Right atrium auricular region (tissue), 2 donors: ENCODE data around the gene NT5C3B. TPM values are rescaled to one million over a fixed set of nuclear protein-coding genes. Genes with fewer than 3 reads are reported as not detected.
"Not testable (repeated sequence)": the region's sequence is repeated elsewhere in the genome, so short reads cannot be mapped to it uniquely, and the experiment has no call there.

Source experiments
- DNase-seq: peaks from one replicate; pipeline ENCODE4 v3.0.0-alpha.2; 2019; ENCODE audit warnings: low spot score
- H3K27ac ChIP-seq, 2 donors: fragments of 200-600 bp; sonication (generic); 1 replicate in 1 of 2; 2 replicates in 1 of 2; pipeline ENCODE4 v1.5.1; 2016 to 2019
- H3K27me3 ChIP-seq, 2 donors: fragments of 200-600 bp; sonication (generic); one replicate each; pipeline versions ENCODE4 v1.5.1 to v1.6.0; 2017 to 2019
- H3K36me3 ChIP-seq: fragments of 200-600 bp; sonication (generic); one replicate; pipeline ENCODE4 v1.5.1; 2016
- H3K4me1 ChIP-seq, 2 donors: fragments of 200-600 bp; sonication (generic); one replicate each; pipeline versions ENCODE4 v1.5.1 to v1.6.0; 2017 to 2019
- H3K4me3 ChIP-seq, 2 donors: fragments of 200-600 bp; sonication (generic); 1 replicate in 1 of 2; 2 replicates in 1 of 2; pipeline ENCODE4 v1.5.1; 2017 to 2019; ENCODE audit warnings: mild to moderate bottlenecking in 1 of 2, moderate library complexity in 1 of 2
- H3K9me3 ChIP-seq, 2 donors: fragments of 200-600 bp; sonication (generic); one replicate each; pipeline ENCODE4 v1.5.1; 2019
- CTCF ChIP-seq, 2 donors: fragments of 200-600 bp; sonication (generic); IDR thresholded peaks; one replicate each; pipeline ENCODE4 v1.5.1; 2019; ENCODE audit warnings: antibody characterized with exemption in 2 of 2
- total RNA-seq, 2 donors: library from RNA; depleted of rRNA; stranded (reverse); fragments of >200 nt; gene quantifications; one replicate each; pipeline ENCODE4 v1.1.0, GENCODE V29; 2016

The NT5C3B gene
- total RNA-seq, 2 donors from 2014 or later: 27.1 to 43.3 TPM

GRCh38 chr17:41849251-41849990 lies 13.4 kb upstream of the NT5C3B start:
- DNase-seq: no peak
- Histone ChIP-seq H3K9me3 (no peaks in the 10 kb centered on the region), H3K36me3 (peaks cover 11% of the 10 kb centered on the region), H3K27me3 (no peaks in the 10 kb centered on the region), H3K27ac (no peak overlapping the region), H3K4me3 (no peak overlapping the region), H3K4me1 (no peaks in the 10 kb centered on the region)
- no peak for TF ChIP-seq CTCF (IDR thresholded peaks at IDR 0.05)

GRCh38 chr17:41848788-41849187 lies 12.8 kb upstream of the NT5C3B start:
- Histone ChIP-seq H3K4me3 (no peak overlapping the region), H3K36me3 (peaks cover 5% of the 10 kb centered on the region), H3K27me3 (no peaks in the 10 kb centered on the region), H3K4me1 (no peaks in the 10 kb centered on the region), H3K27ac (no peak overlapping the region), H3K9me3 (no peaks in the 10 kb centered on the region)
- TF ChIP-seq CTCF (IDR thresholded peaks at IDR 0.05): no peak
- DNase-seq: no peak

GRCh38 chr17:41844971-41845370 lies 8.9 kb upstream of the NT5C3B start:
- Histone ChIP-seq H3K4me3 (no peak overlapping the region), H3K36me3 (no peaks in the 10 kb centered on the region), H3K4me1 (no peaks in the 10 kb centered on the region), H3K27ac (no peak overlapping the region), H3K27me3 (no peaks in the 10 kb centered on the region), H3K9me3 (no peaks in the 10 kb centered on the region)
- DNase-seq: no peak
- TF ChIP-seq CTCF (IDR thresholded peaks at IDR 0.05): no peak

- not testable (repeated sequence) for H3K27me3 ChIP-seq, DNase-seq, H3K4me3 ChIP-seq, H3K27ac ChIP-seq, H3K36me3 ChIP-seq, H3K9me3 ChIP-seq, H3K4me1 ChIP-seq
Measured at GRCh38 chr17:41840781-41841180, 4.7 kb upstream of the NT5C3B start.

GRCh38 chr17:41839448-41839847 lies 3.4 kb upstream of the NT5C3B start:
- not testable (repeated sequence) for H3K27me3 ChIP-seq, H3K4me3 ChIP-seq, H3K36me3 ChIP-seq, DNase-seq, H3K9me3 ChIP-seq, H3K27ac ChIP-seq
- peaks cover 0 to 18% of the 10 kb centered on the region in 2 donors for H3K4me1 ChIP-seq

GRCh38 chr17:41837761-41838538 lies 1.9 kb upstream of the NT5C3B start, which contains the start of gene KLHL10:
Gene KLHL10, plus strand, starts transcription at chr17:41837825. Its CDS starts 108 bp downstream, at chr17:41837933.
- Histone ChIP-seq H3K27me3 (no peaks in the 10 kb centered on the region), H3K9me3 (no peaks in the 10 kb centered on the region), H3K4me1 (peaks cover 0 to 18% of the 10 kb centered on the region in 2 donors), H3K36me3 (no peaks in the 10 kb centered on the region), H3K4me3 (no peak within 1 kb of the TSS), H3K27ac (no peak within 1 kb of the TSS)
- no peak for TF ChIP-seq CTCF (IDR thresholded peaks at IDR 0.05)
- no peak for DNase-seq
